HG02678 (cell line): ENCODE measurements around the gene TMCC2.
"Not testable (repeated sequence)": the region's sequence is repeated elsewhere in the genome, so short reads cannot be mapped to it uniquely, and the experiment has no call there.

ENCODE experiments used
- ATAC-seq: cut with Tn5 transposase; IDR thresholded peaks from one replicate; pipeline ENCODE4 v1.9.1; 2021; ENCODE audit warnings: mild to moderate bottlenecking, moderate library complexity; ENCODE audit not compliant: unreplicated experiment

The TMCC2 gene

DNA sequence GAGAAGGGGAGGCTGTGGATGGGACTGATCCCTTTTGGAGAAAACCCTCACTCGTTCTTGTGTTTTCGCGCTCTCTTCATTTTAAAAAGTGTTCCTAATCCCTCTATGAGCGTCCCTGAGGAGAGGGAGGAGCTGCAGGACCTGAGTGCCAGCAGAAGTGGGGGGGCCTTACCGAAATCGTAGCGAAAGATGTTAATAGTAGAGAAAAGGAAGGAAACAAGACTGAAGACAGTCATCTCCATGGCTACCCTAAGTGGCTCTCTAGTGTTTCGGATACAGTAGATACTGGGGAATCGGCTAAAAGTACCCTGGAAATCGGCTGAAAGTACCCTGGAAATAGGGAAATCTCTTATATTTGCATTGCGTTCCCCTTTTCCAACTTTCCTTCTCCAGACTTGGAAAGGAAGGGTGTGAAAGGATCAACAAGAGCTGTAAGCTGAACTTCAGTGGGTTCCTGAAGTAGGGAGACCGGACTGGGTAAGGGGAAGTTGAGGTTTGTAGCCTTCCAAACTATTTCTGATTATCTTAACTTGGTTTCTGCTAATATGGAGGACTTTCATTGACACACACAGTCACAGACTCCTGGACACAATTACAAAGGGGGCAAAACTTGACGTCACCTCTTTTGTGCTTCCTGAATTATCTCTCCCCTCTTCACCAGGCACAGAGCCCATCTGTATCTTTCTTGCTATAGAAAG is 15.8 kb upstream of the TMCC2 start:
- peak; percentile 28 for ATAC-seq

DNA sequence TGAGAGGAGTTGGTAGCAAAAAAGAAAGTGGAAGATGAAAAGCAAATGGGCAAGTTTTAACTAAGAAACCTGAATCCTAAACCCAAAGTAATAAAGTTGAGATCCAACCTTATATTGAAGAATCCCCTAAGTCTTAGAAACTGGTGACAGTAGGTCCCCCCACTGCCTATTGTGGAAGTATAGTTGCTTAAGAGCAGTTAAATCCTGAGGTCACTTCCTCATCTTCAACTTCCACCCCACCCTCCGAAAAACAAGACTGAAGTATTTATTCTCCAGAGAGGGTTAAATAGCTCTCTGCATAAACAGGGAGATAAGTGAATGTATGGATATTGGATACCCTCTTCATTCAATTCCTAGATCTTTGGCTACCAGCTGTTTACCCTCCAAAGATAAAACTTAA is 13.0 kb upstream of the TMCC2 start:
- ATAC-seq = no peak

DNA sequence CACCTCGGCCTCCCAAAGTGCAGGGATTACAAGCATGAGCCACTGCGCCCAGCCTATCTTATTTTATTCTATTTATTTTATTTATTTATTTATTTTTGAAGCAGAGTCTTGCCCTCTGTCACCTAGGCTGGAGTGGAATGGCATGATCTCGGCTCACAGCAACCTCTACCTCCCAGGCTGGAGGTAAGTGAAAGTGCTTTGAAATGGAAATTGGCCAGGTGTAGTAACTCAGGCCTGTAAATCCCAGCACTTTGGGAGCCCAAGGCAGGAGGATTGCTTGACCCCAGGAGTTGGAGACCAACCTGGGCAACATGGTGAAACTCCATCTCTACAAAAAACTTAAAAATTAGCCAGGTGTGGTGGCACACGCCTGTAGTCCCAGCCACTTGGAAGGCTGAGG is 11.2 kb upstream of the TMCC2 start:
- no peak for ATAC-seq

DNA sequence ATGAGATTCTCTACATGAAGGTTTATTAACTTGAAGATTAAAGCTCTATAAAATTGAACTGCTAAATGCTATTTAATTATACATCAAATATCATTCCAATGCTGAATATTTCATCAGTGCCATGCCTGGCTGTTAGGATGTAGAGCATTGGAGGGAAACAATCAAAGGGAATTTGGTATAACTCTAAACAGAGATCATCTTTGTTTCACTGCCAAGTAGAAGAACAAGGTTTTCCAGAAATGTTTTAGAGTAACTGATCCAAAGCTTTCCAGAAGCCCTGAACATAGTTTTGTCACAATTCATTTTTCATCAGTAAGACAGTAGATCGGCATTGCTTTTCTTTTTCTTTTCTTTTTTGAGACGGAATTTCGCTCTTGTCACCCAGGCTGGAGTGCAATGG is 10.3 kb upstream of the TMCC2 start:
- ATAC-seq = no peak

DNA sequence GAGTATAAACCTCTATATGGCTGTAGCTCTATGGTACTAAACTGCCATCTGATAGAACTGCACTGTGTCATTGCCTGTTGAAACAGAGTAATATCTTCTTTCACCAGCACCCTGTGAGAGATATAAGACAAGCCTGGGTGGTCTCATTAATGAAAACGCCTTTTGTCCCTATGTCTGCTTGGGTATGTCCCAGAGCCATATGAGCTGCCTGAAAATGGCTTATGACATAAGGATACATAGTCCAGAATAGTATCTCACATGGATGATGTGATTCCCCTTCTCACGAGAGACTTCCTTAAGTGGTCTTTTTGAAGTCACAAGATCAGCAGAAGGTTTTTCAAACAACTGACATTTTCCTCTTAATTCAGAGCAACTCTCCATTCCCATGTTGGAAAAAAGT is 7.3 kb upstream of the TMCC2 start:
- ATAC-seq = no peak

DNA sequence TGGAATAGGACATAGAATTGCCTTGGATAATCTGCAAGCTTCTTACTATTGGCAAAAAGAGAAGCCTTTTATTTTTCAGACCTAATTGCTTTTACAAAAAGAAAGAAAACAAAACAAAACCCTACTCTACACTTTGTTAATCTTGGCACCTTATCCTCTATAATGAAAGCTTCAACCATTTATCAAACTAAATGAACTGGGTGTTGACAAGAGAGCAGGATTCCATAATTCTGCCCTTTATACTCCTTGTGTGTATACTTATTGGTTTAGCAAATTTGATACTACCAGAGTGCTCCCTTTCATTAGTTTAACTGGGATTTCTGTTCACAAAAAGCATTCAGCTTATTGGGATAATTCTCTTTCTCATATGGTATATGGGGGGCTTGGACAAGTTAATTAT is 3.0 kb upstream of the TMCC2 start:
- no peak for ATAC-seq

DNA sequence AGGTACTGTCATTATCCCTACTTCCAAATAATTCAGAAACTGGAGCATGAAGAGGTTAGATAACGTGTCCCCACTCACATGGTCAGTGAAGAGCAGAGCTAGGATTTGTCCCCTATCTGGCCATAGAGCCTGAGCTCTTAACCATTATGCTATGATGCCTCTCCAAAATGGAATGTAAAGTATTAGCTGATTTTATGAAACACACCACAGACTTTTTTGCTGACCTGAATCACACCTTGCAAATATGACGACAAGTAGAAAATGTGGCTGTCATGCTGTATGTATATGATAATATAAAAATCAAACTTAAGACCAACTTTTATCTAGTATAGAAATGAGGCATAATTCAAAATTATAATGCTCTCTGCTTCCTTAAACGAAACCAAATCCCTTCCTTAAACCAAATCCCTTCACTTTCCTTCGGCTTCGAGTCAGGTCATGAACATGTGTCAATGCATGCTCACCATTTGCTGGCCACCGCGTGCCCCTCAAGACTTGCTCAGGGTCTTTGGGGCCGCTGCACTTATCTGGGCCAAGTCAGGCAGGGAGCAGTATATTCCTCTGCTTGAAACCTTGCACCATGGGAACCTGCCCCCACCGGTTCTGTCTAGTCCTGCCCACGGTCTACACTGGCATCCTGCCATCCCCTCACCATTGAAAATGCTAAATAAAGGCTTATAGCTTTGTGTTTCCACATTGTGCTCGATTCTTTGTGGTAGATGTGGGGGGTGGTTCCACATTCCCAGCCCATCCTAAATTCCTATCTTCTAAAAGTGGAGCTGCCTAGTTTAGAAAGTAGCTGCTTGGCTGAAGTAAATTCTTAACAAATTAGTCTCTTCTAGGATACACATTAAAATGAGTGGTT is 1.6 kb upstream of the TMCC2 start:
- no peak for ATAC-seq

DNA sequence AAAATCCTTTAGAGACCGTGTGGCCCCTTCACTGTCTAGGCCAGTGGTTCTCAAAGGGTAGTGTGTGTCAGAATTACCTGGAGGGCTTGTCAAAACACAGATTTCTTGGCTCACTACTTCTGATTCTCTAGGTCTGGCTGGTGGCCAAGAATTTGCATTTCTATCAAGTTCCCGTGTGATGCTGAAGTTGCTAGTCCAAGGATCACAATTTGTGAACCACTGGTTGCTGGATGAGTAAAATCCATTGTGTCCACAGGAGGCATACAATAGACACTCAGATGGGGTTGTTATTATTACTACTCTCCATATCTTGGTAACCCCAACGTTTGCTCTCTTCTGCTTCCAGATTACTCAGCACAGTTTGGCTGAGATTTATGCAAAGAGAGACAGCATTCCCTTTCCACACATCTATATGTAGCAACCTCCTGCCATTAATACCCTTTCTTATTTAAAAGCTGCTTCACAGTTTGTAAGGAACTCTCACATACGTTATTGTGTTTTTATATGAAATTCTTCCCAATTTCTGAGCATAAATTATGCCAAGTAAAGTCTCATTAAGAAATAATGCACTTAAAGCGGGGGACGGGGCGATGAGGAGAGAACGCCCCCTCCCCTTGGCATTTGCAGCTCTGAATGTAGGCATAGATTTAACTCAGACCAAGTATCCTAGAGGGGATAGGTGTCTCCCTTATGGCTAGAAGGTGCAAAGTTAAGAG is 720 bp upstream of the TMCC2 start:
- no peak for ATAC-seq

DNA sequence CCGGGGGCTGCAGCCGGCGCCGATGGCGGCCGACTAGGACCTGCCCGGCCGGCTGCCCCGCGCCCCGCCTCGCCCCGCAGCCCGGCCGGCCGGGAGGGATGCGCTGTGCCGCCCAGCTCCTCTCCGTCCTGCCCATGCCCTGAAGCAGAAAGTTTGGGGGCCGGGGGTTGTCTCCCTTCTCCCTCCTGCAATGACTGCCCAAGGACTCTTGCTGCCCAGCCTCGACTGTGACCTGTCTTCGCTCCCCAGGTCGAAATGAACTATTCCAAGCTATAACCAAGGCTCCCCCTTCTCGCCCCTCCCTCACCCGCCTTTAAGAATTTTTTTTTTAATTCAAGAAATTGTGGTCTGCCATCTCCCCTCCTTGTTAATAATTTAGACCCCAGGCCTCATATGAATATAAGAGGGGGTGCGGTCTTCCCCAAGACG is 361 bp downstream of the TMCC2 start:
- no peak for ATAC-seq

DNA sequence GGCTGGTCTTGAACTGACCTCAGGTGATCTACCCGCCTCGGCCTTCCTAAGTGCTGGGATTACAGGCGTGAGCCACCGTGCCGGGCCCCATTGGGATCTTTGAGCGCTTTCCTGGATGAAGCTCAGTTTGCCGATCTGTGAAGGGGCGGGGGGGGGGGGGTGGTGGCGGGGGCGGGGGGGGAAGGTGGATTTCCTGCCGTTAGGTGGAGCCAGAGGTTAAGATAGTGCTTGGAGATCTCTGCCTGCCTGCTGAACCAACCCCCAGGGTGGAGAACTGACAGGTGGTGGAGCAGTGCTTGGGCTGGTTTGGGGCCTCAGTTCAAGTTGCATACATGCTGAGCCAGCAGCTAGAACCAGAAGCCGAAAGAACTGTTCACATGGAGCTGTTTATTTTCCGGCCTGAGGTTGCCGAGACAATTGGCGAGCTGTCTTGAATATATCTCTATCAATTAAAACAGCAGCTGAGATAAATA is 1.7 kb downstream of the TMCC2 start:
- ATAC-seq = no peak

DNA sequence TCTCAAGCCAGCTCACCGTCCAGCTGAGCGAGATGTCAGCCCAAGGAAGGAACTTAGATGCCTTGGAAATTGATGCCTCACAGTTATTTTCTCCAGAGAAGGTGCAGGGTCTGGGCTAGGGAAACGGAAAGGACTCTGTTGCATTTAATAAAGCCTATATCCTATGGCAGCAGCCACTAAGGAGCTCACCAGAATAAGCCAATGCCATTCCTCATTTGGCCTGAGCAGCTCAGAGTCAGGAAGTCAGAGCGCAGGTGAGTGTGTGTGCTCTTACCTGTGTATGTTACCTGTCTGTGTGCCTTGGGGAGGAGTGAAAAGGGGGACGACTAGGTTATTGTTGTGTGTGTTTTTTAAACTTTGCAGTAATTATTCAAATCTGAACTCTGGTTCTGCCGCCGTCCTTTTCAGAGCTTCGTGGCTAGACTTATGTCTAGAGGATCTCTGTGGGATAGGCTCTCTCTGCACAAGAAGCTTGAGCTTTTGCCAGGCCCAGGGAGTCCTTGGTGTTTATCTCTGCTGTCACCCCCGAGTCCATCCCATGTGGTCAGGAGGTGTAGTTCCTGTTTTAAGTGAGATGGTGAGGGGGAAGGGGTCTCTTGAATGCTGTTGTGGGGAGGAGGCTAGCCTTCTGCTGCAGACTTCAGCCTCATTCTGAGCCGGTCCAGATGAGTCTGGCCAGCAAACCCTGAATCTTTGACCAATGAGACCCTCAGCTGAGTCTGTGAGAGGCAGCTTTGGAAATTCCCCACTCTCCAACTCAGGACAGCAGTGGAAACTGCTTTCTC is 2.4 kb downstream of the TMCC2 start:
- ATAC-seq = no peak

DNA sequence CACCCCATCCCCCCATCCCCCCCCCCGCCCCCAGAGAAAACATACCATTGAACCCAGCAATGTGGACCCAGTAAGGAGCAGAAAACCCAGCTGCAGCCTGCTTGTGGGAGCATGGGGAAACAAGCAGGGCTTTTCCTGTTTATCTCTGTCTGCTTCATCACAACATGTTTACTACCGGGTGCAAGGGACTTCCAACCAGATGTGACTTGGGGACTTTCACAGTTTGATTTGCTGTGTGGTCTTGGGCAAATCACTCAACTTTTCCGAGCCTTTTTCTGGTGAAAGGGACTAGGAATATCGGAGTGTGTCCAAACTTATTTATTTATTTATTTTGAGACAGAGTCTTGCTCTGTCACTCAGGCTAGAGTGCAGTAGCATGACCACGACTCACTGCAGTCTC is 3.2 kb downstream of the TMCC2 start:
- no peak for ATAC-seq

DNA sequence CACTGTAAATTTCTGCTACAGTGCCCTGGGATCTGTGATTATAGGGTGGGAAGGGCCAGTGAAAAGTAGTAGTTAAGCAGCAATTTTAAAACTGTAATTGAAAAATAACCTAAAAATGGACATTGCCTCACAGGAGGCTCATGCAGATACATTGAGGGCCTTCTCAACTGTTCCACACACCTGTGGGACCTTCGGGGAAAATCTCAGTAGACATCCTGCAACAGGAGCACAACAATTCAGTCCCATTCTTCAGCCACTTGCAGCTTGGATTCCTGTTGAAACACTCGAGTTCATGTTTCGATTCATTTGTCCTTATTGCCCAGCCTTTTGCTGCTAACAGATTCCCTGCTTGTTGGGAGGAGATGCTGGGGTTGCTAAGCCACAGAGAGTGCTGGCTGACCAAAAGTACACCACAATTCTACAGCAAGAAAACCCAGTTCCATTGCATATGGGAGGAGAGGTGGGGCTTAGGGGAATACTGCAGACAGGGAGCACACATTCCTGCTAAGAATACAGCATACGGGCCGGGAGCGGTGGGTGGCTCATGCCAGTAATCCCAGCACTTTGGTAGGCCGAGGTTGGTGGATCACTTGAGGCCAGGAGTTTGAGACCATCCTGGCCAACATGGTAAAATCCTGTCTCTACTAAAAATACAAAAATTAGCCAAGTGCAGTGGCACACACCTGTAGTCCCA is 4.5 kb downstream of the TMCC2 start:
- no peak for ATAC-seq

DNA sequence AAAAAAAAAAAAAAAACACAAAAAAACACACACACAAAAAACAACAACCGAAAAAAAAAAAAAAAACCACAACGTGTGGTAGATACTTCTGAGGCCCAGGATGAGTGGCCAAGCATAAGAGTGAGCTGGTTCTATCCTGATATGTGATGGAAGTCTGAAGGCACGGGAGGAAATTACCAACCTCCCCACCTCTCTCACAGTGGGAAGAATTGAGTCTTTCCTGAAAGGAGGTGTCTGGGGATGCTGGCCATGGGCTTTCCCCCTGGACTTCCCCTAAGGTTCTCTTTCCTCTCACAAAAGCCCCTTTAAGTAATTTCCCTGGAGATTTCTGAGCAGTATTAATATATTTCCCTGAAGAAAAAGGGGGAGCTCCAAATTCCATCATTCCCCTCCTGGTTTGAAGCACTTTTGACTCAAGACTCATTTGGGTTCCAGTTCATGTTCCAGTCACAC is 5.2 kb downstream of the TMCC2 start:
- ATAC-seq = no peak

DNA sequence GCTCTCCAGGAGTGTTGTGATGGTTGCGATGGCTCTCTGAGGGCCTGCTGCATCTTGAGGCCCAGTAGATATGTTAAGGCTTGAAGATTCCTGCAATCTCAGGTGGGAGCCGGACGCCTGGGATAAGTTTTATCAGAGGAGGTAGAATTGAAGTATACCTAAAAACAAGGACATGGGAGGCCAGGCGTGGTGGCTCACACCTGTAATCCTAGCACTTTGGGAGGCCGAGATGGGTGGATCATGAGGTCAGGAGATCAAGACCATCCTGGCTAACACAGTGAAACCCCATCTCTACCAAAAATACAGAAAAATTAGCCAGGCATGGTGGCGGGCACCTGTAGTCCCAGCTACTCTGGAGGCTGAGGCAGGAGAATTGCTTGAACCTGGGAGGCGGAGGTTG is 6.2 kb downstream of the TMCC2 start:
- ATAC-seq = not testable (repeated sequence)

DNA sequence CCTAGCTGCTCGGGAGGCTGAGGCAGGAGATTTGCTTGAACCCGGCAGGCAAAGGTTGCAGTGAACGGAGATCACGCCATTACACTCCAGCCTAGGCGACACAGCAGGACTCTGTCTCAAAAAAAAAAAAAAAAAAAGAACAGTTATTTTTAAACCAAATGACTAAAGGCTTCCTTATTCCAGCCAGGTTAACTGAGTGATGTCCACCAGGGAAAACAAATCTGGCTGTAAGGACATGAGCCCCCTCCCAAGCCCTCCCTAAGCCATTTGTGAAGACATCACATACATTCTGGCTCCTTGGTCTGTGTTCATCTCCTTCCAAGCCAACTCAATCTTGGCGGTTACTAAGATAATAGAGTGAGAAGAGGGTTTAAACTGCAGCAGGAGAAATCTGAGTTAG is 8.2 kb downstream of the TMCC2 start:
- no peak for ATAC-seq

DNA sequence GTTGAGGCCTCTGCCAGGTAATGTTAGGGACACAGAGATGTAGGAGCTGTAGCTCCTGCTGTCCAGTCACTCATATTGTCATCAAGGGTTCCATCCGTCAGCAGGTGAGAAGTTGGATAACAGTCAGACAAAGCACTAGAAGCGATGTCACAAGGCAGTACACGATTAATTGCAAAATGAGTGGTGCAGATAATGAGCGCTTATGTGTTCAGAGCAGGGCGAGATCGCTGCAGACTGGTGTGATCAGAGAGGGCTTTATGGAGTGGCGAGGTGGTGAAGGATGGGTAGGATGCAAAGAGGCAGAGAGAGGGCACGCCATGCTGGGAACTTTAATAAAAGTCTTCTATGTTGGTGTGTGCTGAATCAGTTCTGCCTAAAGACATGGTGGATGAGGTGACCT is 8.8 kb downstream of the TMCC2 start:
- ATAC-seq = no peak

DNA sequence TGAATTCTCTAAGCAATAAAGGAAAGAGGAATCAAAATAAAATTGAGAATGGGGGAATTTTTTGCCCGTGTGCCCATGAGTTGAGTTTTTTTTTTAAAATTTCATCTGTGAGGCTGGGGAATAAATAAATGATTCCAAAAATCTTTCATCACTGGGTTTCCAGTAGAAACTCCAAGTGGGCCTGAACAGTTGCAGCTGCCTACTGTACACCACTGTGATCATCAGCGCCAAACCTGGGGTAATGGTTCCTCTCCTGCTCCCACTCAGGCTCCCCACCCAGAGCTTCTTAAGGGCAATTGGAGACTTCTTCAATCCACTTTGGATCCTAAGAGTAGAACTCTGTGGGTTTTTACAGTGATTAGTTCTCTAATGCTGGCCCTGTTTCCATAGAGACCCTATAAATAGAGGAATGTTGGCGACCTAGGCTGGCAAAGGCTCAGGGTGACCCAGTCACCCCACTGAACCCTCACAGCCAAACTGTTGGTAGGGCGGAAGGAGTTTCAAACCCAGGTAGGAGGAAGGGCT is 9.3 kb downstream of the TMCC2 start:
- ATAC-seq = no peak

DNA sequence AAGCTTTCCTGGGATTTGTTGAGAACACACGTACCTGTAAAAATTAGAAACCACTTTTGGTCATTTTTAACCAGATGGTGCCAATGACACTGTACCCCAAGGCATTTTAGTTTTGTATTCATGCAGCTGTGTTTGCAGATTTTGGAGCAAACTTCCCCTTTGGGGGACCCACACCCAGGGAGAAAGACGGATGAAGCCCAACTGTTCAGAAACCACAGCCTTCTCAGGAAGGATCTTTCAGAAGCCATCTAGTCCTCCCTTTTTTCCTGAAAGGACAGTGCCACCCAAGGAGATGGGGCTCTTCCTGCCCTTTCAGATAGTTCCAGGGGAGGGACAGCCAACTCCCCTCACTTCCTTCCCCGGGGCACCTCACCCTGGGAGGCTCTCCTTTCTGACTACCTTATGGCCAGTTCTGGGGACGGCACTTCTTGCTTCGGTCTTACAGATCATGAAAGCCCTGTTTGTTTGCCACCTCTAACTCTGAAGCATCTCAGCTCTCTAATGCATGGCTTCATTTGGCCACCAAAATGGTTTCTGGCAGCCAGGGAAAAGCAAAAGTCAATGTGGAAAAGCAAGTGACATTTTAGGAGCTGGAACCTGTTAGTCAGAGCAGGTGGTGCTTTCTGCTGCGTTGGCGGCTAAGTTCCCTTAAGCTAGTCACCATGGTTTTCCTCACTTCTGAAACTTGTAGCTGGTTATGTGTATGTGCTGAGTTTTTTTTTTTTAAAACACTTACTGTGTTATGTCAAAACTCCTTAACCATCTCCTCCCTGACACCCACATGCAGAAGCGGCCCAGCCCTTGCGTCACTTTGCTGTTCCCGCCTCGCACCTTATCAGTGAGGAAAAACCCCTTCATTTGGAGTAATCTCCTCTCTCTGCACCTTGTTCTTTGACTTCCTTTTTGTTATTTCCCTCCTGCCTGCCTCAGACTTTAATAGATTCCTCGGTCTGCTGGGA is 10.1 kb downstream of the TMCC2 start:
- no peak for ATAC-seq
